ENCODE results near the gene RNFT2. TPM values are rescaled to one million over a fixed set of nuclear protein-coding genes. Genes with fewer than 3 reads are reported as not detected.

The RNFT2 gene
- total RNA-seq, 1 experiment from 2014 or later = 34.9 TPM

GRCh38 chr12:116880213-116880816, 142.2 kb downstream of the RNFT2 start (continued):
- TF ChIP-seq CBX3 (IDR thresholded peaks at IDR 0.05; ENCODE audit: low read depth) = no peak
- TF ChIP-seq POLR2AphosphoS5 (IDR thresholded peaks at IDR 0.05; ENCODE audit: low read depth, low read length) = no peak

- TF ChIP-seq MAX (IDR thresholded peaks at IDR 0.05) = peak; percentile 49
- peak; percentile 52; the same call in 1 of the 2 replicates for TF ChIP-seq POLR2AphosphoS5 (IDR thresholded peaks at IDR 0.05; ENCODE audit: low read depth, low read length)
- TF ChIP-seq ZNF274 (IDR thresholded peaks at IDR 0.05; ENCODE audit: low read depth, low read length) = no peak
- TF ChIP-seq ZFX (IDR thresholded peaks at IDR 0.05) = peak; percentile 71
- peak; percentile 57 for TF ChIP-seq TCF7L2 (IDR thresholded peaks at IDR 0.05; ENCODE audit: borderline replicate concordance, extremely low read depth, insufficient read depth, insufficient read length)
- TF ChIP-seq POLR2A (IDR thresholded peaks at IDR 0.05; ENCODE audit: borderline replicate concordance, extremely low read depth, insufficient read depth, insufficient read length) = no peak
- TF ChIP-seq RAD21 (IDR thresholded peaks at IDR 0.05; ENCODE audit: low read depth) = peak; percentile 34; the same call in 1 of the 2 replicates
- DNase-seq (ENCODE audit: low read depth, low spot score) (no peak), ATAC-seq (peak; percentile 75)
- peak overlapping the region; percentile 34; the same call in 1 of the 2 replicates for H3K27ac ChIP-seq (ENCODE audit: low read depth, low read length)
- intact Hi-C loops (cut with micrococcal nuclease) = no loop called here
- H3K79me2 ChIP-seq (ENCODE audit: insufficient read depth, low read length) = no peaks in the 10 kb centered on the region
- H3K9me3 ChIP-seq (ENCODE audit: control insufficient read depth in 1 of 2, insufficient read depth in 1 of 2, low read depth in 1 of 2, low read length in 2 of 2) = no peaks in the 10 kb centered on the region
- H3K27me3 ChIP-seq (ENCODE audit: insufficient read depth, low read length) = no peaks in the 10 kb centered on the region
- peak overlapping the region; percentile 65 for H3K9ac ChIP-seq (ENCODE audit: low read length)
- H3K9me2 ChIP-seq (ENCODE audit: insufficient read depth) = no peaks in the 10 kb centered on the region
- ChIA-PET POLR2A (interaction anchor here (1.0 kb wide), 1 partner anchor 374 kb away, joined by 4 read pairs; no protein-coding TSS in a partner anchor), RAD21 (ENCODE audit: low non-redundant PET in 1 of 2, low total read pairs in 2 of 2, uncharacterized antibody in 2 of 2, unreplicated experiment in 2 of 2) (no interaction called here), CTCF (interaction anchor here (1.6 kb wide), 1 partner anchor 18 kb away, joined by 6 read pairs; no protein-coding TSS in a partner anchor)
- H3K36me3 ChIP-seq (ENCODE audit: control insufficient read depth in 1 of 2, insufficient read depth in 2 of 2, low read length in 2 of 2) = no peaks in the 10 kb centered on the region
- peak overlapping the region; percentile 87 for H3K4me2 ChIP-seq (ENCODE audit: low read length)
- peak overlapping the region; percentile 90 for H2AFZ ChIP-seq (ENCODE audit: low read depth, low read length, poor library complexity, severe bottlenecking)
- peaks cover 14 to 32% of the 10 kb centered on the region in 2 experiments; a peak in 3 of 4 replicates for H3K4me1 ChIP-seq (ENCODE audit: control insufficient read depth in 1 of 2, insufficient read depth in 2 of 2, low read length in 2 of 2)
- peak overlapping the region; percentile 61 to 67 for H3K4me3 ChIP-seq (replicated peaks in 1 of 2; ENCODE audit: low read depth in 1 of 2, low read length in 2 of 2)
- BruUV-seq (replicated peaks) = no TSS peak
- no peaks in the 10 kb centered on the region for H4K20me1 ChIP-seq (ENCODE audit: insufficient read depth)
These were observed 142.8 kb downstream of the RNFT2 start for GRCh38 chr12:116880817-116881324.

Data from HCT116 (cell line).